Measurements from ENCODE around the gene TCIRG1. TPM values are rescaled to one million over a fixed set of nuclear protein-coding genes. Genes with fewer than 3 reads are reported as not detected.

Gene TCIRG1
- total and polyA plus RNA-seq, 2 of the 13 experiments (the other 11 are each of a cell fraction or from before 2014, with no cell fraction given) = 48.0 to 69.6 TPM

- TF ChIP-seq, protein P1, sequence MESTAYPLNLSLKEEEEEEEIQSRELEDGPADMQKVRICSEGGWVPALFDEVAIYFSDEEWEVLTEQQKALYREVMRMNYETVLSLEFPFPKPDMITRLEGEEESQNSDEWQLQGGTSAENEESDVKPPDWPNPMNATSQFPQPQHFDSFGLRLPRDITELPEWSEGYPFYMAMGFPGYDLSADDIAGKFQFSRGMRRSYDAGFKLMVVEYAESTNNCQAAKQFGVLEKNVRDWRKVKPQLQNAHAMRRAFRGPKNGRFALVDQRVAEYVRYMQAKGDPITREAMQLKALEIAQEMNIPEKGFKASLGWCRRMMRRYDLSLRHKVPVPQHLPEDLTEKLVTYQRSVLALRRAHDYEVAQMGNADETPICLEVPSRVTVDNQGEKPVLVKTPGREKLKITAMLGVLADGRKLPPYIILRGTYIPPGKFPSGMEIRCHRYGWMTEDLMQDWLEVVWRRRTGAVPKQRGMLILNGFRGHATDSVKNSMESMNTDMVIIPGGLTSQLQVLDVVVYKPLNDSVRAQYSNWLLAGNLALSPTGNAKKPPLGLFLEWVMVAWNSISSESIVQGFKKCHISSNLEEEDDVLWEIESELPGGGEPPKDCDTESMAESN (CRISPR knock-in tag; conservative IDR thresholded peaks at IDR 0.05) = no peak
- no peak for TF ChIP-seq E2F5 (CRISPR knock-in tag; conservative IDR thresholded peaks at IDR 0.05)
- TF ChIP-seq, protein P2, sequence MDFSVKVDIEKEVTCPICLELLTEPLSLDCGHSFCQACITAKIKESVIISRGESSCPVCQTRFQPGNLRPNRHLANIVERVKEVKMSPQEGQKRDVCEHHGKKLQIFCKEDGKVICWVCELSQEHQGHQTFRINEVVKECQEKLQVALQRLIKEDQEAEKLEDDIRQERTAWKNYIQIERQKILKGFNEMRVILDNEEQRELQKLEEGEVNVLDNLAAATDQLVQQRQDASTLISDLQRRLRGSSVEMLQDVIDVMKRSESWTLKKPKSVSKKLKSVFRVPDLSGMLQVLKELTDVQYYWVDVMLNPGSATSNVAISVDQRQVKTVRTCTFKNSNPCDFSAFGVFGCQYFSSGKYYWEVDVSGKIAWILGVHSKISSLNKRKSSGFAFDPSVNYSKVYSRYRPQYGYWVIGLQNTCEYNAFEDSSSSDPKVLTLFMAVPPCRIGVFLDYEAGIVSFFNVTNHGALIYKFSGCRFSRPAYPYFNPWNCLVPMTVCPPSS (IDR thresholded peaks at IDR 0.05) = no peak
- no peak for TF ChIP-seq BHLHE40 (IDR thresholded peaks at IDR 0.05; ENCODE audit: low read length)
- TF ChIP-seq KDM5B (CRISPR knock-in tag; IDR thresholded peaks at IDR 0.05; ENCODE audit: borderline replicate concordance) = no peak
- no peak for TF ChIP-seq ZC3H13 (CRISPR knock-in tag; IDR thresholded peaks at IDR 0.05)
- TF ChIP-seq ZNF143 (CRISPR knock-in tag; IDR thresholded peaks at IDR 0.05) = no peak
- TF ChIP-seq, protein P3, sequence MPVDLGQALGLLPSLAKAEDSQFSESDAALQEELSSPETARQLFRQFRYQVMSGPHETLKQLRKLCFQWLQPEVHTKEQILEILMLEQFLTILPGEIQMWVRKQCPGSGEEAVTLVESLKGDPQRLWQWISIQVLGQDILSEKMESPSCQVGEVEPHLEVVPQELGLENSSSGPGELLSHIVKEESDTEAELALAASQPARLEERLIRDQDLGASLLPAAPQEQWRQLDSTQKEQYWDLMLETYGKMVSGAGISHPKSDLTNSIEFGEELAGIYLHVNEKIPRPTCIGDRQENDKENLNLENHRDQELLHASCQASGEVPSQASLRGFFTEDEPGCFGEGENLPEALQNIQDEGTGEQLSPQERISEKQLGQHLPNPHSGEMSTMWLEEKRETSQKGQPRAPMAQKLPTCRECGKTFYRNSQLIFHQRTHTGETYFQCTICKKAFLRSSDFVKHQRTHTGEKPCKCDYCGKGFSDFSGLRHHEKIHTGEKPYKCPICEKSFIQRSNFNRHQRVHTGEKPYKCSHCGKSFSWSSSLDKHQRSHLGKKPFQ (CRISPR knock-in tag; IDR thresholded peaks at IDR 0.05; ENCODE audit: insufficient replicate concordance) = peak; percentile 78
- TF ChIP-seq FOXM1 (CRISPR knock-in tag; IDR thresholded peaks at IDR 0.05) = no peak
- peak; percentile 30; the same call in 1 of the 2 replicates for TF ChIP-seq CSRNP1 (CRISPR knock-in tag; IDR thresholded peaks at IDR 0.05)
- TF ChIP-seq, protein P4, sequence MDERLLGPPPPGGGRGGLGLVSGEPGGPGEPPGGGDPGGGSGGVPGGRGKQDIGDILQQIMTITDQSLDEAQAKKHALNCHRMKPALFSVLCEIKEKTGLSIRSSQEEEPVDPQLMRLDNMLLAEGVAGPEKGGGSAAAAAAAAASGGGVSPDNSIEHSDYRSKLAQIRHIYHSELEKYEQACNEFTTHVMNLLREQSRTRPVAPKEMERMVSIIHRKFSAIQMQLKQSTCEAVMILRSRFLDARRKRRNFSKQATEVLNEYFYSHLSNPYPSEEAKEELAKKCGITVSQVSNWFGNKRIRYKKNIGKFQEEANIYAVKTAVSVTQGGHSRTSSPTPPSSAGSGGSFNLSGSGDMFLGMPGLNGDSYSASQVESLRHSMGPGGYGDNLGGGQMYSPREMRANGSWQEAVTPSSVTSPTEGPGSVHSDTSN (CRISPR knock-in tag; IDR thresholded peaks at IDR 0.05) = no peak
- no peak for TF ChIP-seq ELF4 (CRISPR knock-in tag; IDR thresholded peaks at IDR 0.05; ENCODE audit: borderline replicate concordance)
- no peak for TF ChIP-seq TOE1 (CRISPR knock-in tag; IDR thresholded peaks at IDR 0.05)
- 0 out of 2 replicates have a peak, but pooled peaks have one; percentile 33 for TF ChIP-seq REXO4 (CRISPR knock-in tag; IDR thresholded peaks at IDR 0.05; ENCODE audit: borderline replicate concordance)
- no peak for TF ChIP-seq TARDBP (CRISPR knock-in tag; IDR thresholded peaks at IDR 0.05)
- TF ChIP-seq SYNCRIP (IDR thresholded peaks at IDR 0.05; ENCODE audit: insufficient read depth, low read depth, low read length) = no peak
- TF ChIP-seq LBX2 (CRISPR knock-in tag; IDR thresholded peaks at IDR 0.05; ENCODE audit: borderline replicate concordance) = no peak
- TF ChIP-seq KLF15 (CRISPR knock-in tag; IDR thresholded peaks at IDR 0.05; ENCODE audit: borderline replicate concordance) = 0 out of 2 replicates have a peak, but pooled peaks have one; percentile 29
- no peak for TF ChIP-seq FOXK1 (CRISPR knock-in tag; IDR thresholded peaks at IDR 0.05; ENCODE audit: borderline replicate concordance, low read depth)
- TF ChIP-seq THAP11 (CRISPR knock-in tag; IDR thresholded peaks at IDR 0.05) = no peak
These were observed 1.2 kb upstream of the TCIRG1 start (continued) for GRCh38 chr11:68037411-68038225.

All from HepG2 (cell line).